Measurements from ENCODE around the gene AMOTL1. TPM values are rescaled to one million over a fixed set of nuclear protein-coding genes. Genes with fewer than 3 reads are reported as not detected.

AMOTL1 gene
- total RNA-seq, 3 donors from 2014 or later: 0.25 to 0.73 (median 0.69) TPM

GRCh38 chr11:94754335-94754734 lies 13.8 kb upstream of the AMOTL1 start:
- Mint-ChIP-seq H3K4me1 (ENCODE audit: low read depth) (no peaks in the 10 kb centered on the region), H3K9me3 (no peaks in the 10 kb centered on the region), H3K4me3 (no peak overlapping the region), H3K27me3 (ENCODE audit: low read depth) (peaks cover 24% of the 10 kb centered on the region), H3K36me3 (ENCODE audit: insufficient read depth) (no peaks in the 10 kb centered on the region)
- ATAC-seq: no peak
- DNase-seq: no peak

DNA sequence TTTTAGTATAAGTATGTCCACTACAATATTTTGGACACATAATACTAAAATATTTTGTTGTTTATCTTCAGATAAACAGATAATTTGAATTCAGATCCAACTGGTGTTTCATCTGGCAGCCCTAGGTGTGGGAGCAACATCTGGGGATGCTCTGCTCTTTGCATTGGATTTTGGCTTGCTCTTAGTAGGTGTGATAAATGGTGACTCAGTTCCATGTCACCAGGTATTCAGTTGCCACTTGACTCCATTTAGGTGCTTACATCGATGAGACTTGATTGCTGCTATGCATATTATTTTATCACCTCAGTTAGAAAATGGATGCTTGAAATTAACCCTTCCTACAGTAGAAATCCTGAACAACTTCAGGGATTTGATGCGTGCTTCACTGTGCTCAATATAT lies 13.3 kb upstream of the AMOTL1 start:
- H3K4me1 Mint-ChIP-seq (ENCODE audit: low read depth): no peaks in the 10 kb centered on the region
- no peaks in the 10 kb centered on the region for H3K9me3 Mint-ChIP-seq
- H3K27me3 Mint-ChIP-seq (ENCODE audit: low read depth): peaks cover 24% of the 10 kb centered on the region
- no peak overlapping the region for H3K4me3 Mint-ChIP-seq
- H3K36me3 Mint-ChIP-seq (ENCODE audit: insufficient read depth): no peaks in the 10 kb centered on the region
- ATAC-seq (no peak), DNase-seq (no peak)

- Mint-ChIP-seq H3K4me3 (no peak overlapping the region), H3K4me1 (ENCODE audit: low read depth) (no peaks in the 10 kb centered on the region), H3K36me3 (ENCODE audit: insufficient read depth) (no peaks in the 10 kb centered on the region), H3K9me3 (no peaks in the 10 kb centered on the region), H3K27me3 (ENCODE audit: low read depth) (peaks cover 24% of the 10 kb centered on the region)
- no peak for ATAC-seq
- no peak for DNase-seq
Observed at GRCh38 chr11:94755494-94755893, 12.7 kb upstream of the AMOTL1 start.

- DNase-seq (no peak), ATAC-seq (no peak)
- Mint-ChIP-seq H3K4me1 (ENCODE audit: low read depth) (no peaks in the 10 kb centered on the region), H3K4me3 (no peak overlapping the region), H3K36me3 (ENCODE audit: insufficient read depth) (no peaks in the 10 kb centered on the region), H3K9me3 (no peaks in the 10 kb centered on the region), H3K27me3 (ENCODE audit: low read depth) (peaks cover 17% of the 10 kb centered on the region)
Observed at GRCh38 chr11:94757037-94757735, 11.0 kb upstream of the AMOTL1 start.

DNA sequence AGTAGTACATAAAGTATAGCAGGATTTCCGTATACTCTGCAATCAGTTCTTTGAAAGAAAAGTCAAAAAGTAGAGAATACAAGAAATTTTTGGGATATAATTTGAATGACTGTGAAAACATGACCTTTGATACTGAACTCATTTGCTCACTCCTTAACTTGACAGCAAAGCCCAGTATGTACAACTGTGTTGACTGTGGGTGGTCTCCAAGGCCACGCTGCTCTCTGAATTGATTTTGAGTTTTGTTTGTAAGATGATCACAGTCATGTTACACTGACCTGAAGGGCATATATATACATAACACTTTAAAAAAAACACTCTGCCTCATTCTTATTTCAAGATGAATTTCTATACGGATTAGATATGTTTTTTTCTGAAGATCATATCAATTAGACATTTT lies 9.5 kb upstream of the AMOTL1 start:
- H3K4me3 Mint-ChIP-seq: no peak overlapping the region
- DNase-seq (no peak), ATAC-seq (no peak)
- peaks cover 11% of the 10 kb centered on the region for H3K27me3 Mint-ChIP-seq (ENCODE audit: low read depth)
- H3K4me1 Mint-ChIP-seq (ENCODE audit: low read depth): no peaks in the 10 kb centered on the region
- H3K36me3 Mint-ChIP-seq (ENCODE audit: insufficient read depth): no peaks in the 10 kb centered on the region
- no peaks in the 10 kb centered on the region for H3K9me3 Mint-ChIP-seq

- no peak overlapping the region for H3K4me3 Mint-ChIP-seq
Observed at GRCh38 chr11:94759522-94759921, 8.6 kb upstream of the AMOTL1 start.

DNA sequence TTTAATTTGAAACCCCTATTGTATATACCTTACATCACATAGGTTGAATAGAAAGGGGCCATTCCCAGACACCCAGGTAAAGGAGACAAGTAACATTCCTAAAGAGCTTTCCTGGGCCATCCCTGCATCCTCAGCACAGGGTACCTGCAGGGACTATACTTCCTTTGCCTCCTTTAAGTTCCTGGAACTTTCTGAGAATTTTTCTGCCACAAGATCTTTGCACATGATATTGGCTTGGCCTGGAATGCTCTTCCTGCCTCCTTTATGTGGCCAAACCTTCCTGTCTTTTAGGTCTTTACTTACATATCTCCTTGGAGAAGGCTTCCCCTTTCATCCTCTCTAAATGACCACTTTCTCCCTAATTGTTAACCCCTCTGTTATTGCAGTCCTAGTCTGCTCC lies 7.9 kb upstream of the AMOTL1 start:
- Mint-ChIP-seq H3K36me3 (ENCODE audit: insufficient read depth) (no peaks in the 10 kb centered on the region), H3K4me3 (no peak overlapping the region), H3K27me3 (ENCODE audit: low read depth) (peaks cover 8% of the 10 kb centered on the region), H3K9me3 (no peaks in the 10 kb centered on the region), H3K4me1 (ENCODE audit: low read depth) (no peaks in the 10 kb centered on the region)
- DNase-seq: no peak
- no peak for ATAC-seq

More at GRCh38 chr11:94759522-94759921, 8.6 kb upstream of the AMOTL1 start:
- H3K9me3 Mint-ChIP-seq: no peaks in the 10 kb centered on the region
- no peaks in the 10 kb centered on the region for H3K36me3 Mint-ChIP-seq (ENCODE audit: insufficient read depth)
- ATAC-seq (no peak), DNase-seq (no peak)
- no peaks in the 10 kb centered on the region for H3K4me1 Mint-ChIP-seq (ENCODE audit: low read depth)
- H3K27me3 Mint-ChIP-seq (ENCODE audit: low read depth): peaks cover 8% of the 10 kb centered on the region

GRCh38 chr11:94762208-94762607 lies 5.9 kb upstream of the AMOTL1 start:
- no peaks in the 10 kb centered on the region for H3K36me3 Mint-ChIP-seq (ENCODE audit: insufficient read depth)
- no peaks in the 10 kb centered on the region for H3K4me1 Mint-ChIP-seq (ENCODE audit: low read depth)
- ATAC-seq (no peak), DNase-seq (no peak)
- H3K9me3 Mint-ChIP-seq: no peaks in the 10 kb centered on the region
- peaks cover 8% of the 10 kb centered on the region for H3K27me3 Mint-ChIP-seq (ENCODE audit: low read depth)
- H3K4me3 Mint-ChIP-seq: no peak overlapping the region

DNA sequence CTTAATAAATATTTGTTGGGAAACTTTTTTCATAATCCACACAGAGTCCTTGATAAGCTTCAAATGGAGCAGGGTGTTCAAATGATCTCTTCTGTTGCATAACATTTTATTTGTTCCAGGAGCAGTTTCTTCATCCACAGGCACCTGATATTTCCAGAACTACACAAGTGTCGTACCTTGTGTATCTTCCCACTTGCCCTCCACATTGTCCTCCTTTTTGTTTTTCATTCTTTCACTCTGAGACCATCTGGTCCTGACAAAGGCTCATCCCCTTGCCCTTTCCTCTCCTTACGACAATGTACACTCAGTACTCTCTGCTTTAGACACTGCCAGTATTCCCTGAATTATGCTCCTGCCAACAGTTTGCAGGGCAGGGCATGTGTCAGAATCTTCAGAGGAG lies 5.2 kb upstream of the AMOTL1 start:
- DNase-seq: no peak
- Mint-ChIP-seq H3K4me3 (no peak overlapping the region), H3K36me3 (ENCODE audit: insufficient read depth) (no peaks in the 10 kb centered on the region), H3K4me1 (ENCODE audit: low read depth) (peaks cover 2% of the 10 kb centered on the region), H3K27me3 (ENCODE audit: low read depth) (peaks cover 8% of the 10 kb centered on the region), H3K9me3 (no peaks in the 10 kb centered on the region)
- no peak for ATAC-seq

GRCh38 chr11:94766713-94767206 lies 1.4 kb upstream of the AMOTL1 start:
- ATAC-seq (no peak), DNase-seq (no peak)
- H3K9me3 Mint-ChIP-seq: no peaks in the 10 kb centered on the region
- H3K4me3 Mint-ChIP-seq: no peak overlapping the region
- H3K4me1 Mint-ChIP-seq (ENCODE audit: low read depth): peaks cover 7% of the 10 kb centered on the region
- peaks cover 29% of the 10 kb centered on the region for H3K27me3 Mint-ChIP-seq (ENCODE audit: low read depth)
- H3K36me3 Mint-ChIP-seq (ENCODE audit: insufficient read depth): no peaks in the 10 kb centered on the region

DNA sequence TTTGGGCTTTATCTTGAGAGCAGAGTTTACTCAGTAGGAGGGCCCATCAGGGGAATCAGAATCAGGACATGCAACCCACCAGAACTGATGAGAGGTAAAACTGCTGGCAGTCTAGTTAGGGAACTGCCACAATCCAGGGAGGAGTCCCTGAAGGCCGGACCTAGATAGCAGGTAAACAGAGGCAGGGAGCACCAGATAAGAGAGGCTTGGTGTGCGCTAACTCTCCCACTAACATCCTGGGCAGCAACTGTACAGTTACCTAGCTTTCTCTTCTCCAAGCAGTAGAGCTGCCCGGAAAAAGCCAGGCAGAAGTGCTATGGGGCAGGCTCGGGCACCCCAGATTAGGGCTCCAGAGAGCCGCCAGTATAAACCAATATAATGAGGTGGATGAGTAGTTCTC lies 865 bp upstream of the AMOTL1 start:
- peaks cover 7% of the 10 kb centered on the region for H3K4me1 Mint-ChIP-seq (ENCODE audit: low read depth)
- H3K36me3 Mint-ChIP-seq (ENCODE audit: insufficient read depth): no peaks in the 10 kb centered on the region
- no peak overlapping the region for H3K4me3 Mint-ChIP-seq
- peaks cover 29% of the 10 kb centered on the region for H3K27me3 Mint-ChIP-seq (ENCODE audit: low read depth)
- no peak for DNase-seq
- ATAC-seq: no peak
- H3K9me3 Mint-ChIP-seq: no peaks in the 10 kb centered on the region

GRCh38 chr11:94768602-94769541 lies 716 bp downstream of the AMOTL1 start:
- ATAC-seq (peak; percentile 41 to 49), DNase-seq (no peak)
- no peaks in the 10 kb centered on the region for H3K9me3 Mint-ChIP-seq
- H3K4me1 Mint-ChIP-seq (ENCODE audit: low read depth): peaks cover 7% of the 10 kb centered on the region
- H3K4me3 Mint-ChIP-seq: peak overlapping the region; percentile 63
- peaks cover 32% of the 10 kb centered on the region for H3K27me3 Mint-ChIP-seq (ENCODE audit: low read depth)
- no peaks in the 10 kb centered on the region for H3K36me3 Mint-ChIP-seq (ENCODE audit: insufficient read depth)

DNA sequence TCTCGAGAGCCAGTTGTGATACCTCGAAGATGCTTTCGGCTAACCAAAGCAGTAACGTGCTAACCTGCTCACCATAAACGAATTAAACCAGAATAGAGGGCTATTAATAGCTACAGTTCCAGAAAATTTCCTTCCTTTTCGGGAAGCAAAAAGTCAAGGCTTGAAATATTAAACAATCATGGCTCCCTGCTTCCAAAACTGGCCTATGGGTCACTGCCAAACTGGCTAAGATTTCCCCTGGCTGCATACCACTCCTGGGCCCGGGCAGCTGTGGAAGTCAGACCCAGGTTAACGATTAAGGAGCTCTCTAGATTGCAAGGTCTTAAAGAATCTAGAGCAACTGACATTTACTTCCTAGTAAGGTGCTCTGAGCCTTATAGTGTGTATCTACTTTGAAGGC lies 1.7 kb downstream of the AMOTL1 start:
- Mint-ChIP-seq H3K27me3 (ENCODE audit: low read depth) (peaks cover 32% of the 10 kb centered on the region), H3K4me1 (ENCODE audit: low read depth) (peaks cover 7% of the 10 kb centered on the region), H3K4me3 (peak overlapping the region; percentile 63), H3K36me3 (ENCODE audit: insufficient read depth) (no peaks in the 10 kb centered on the region), H3K9me3 (no peaks in the 10 kb centered on the region)
- DNase-seq (no peak), ATAC-seq (no peak)

GRCh38 chr11:94770563-94771120 lies 2.5 kb downstream of the AMOTL1 start:
- no peak for DNase-seq
- no peak overlapping the region for H3K4me3 Mint-ChIP-seq
- no peaks in the 10 kb centered on the region for H3K9me3 Mint-ChIP-seq
- peaks cover 7% of the 10 kb centered on the region for H3K4me1 Mint-ChIP-seq (ENCODE audit: low read depth)
- peaks cover 32% of the 10 kb centered on the region for H3K27me3 Mint-ChIP-seq (ENCODE audit: low read depth)
- ATAC-seq: no peak
- no peaks in the 10 kb centered on the region for H3K36me3 Mint-ChIP-seq (ENCODE audit: insufficient read depth)
